Prostate gland (tissue), 2 donors: Measurements from ENCODE around the gene CALHM4. TPM values are rescaled to one million over a fixed set of nuclear protein-coding genes. Genes with fewer than 3 reads are reported as not detected.

Experiments
- DNase-seq: peaks from one replicate; pipeline ENCODE4 v3.0.0-alpha.2; 2019; ENCODE audit warnings: low spot score
- H3K27ac ChIP-seq, 2 donors: fragments of 200-600 bp; sonication (generic); 2 replicates each; pipeline ENCODE4 v1.5.1; 2017 to 2019
- H3K27me3 ChIP-seq: fragments of 200-600 bp; sonication (generic); replicated peaks from 2 replicates; pipeline ENCODE4 v1.5.1; 2019; ENCODE audit not compliant: insufficient read depth
- H3K36me3 ChIP-seq, 2 donors: fragments of 200-600 bp; sonication (generic); 1 replicate in 1 of 2; 2 replicates in 1 of 2; pipeline versions ENCODE4 v1.5.1 to v1.8.1; 2017 to 2019
- H3K4me1 ChIP-seq: fragments of 200-600 bp; sonication (generic); replicated peaks from 2 replicates; pipeline ENCODE4 v1.5.1; 2019
- H3K4me3 ChIP-seq, 2 donors: fragments of 200-600 bp; sonication (generic); 2 replicates each; pipeline ENCODE4 v1.5.1; 2017 to 2019
- H3K9me3 ChIP-seq: fragments of 200-600 bp; sonication (generic); 2 replicates; pipeline ENCODE4 v1.5.1; 2017
- CTCF ChIP-seq, 4 experiments: fragments of 200-600 bp in 2 of 4; fragments of 450-650 bp in 2 of 4; sonication (generic) in 2 of 4; IDR thresholded peaks; 1 replicate in 3 of 4; 2 replicates in 1 of 4; pipeline ENCODE4 v1.5.1; 2016 to 2019; ENCODE audit warnings: antibody characterized with exemption in 4 of 4, mild to moderate bottlenecking in 2 of 4, moderate library complexity in 2 of 4
- POLR2A ChIP-seq: fragments of 450-650 bp; IDR thresholded peaks from one replicate; pipeline ENCODE4 v1.6.1; 2016; ENCODE audit warnings: antibody characterized with exemption, mild to moderate bottlenecking
- POLR2AphosphoS5 ChIP-seq: sonication (generic); formaldehyde crosslinking; IDR thresholded peaks from one replicate; pipeline ENCODE4 v1.6.1; 2017; ENCODE audit warnings: antibody characterized with exemption
- WGBS: methylation state at CpG from one replicate; pipeline ENCODE4 v1.1.5; 2018; 5-methylcytosine and 5-hydroxymethylcytosine counted together
- intact Hi-C: fragments of 100-400 bp; cut with DNase I; formaldehyde crosslinking; loops from one replicate; pipeline ENCODE4 v1.14.2; 2022
- total RNA-seq, 2 donors: library from RNA; depleted of rRNA; stranded (reverse); fragments of >200 nt; gene quantifications; one replicate each; pipeline ENCODE4 v1.1.0, GENCODE V29; 2016

CALHM4 gene, protein sequence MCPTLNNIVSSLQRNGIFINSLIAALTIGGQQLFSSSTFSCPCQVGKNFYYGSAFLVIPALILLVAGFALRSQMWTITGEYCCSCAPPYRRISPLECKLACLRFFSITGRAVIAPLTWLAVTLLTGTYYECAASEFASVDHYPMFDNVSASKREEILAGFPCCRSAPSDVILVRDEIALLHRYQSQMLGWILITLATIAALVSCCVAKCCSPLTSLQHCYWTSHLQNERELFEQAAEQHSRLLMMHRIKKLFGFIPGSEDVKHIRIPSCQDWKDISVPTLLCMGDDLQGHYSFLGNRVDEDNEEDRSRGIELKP
- under 1 TPM in 1 of 2 donors, not detected in 1; 0.57 TPM for total RNA-seq

- intact Hi-C loops = no loop called here
- H3K4me3 ChIP-seq = no peak within 1 kb of the TSS
- H3K4me1 ChIP-seq = no peaks in the 10 kb centered on the region
- no peak for DNase-seq
- no peak within 1 kb of the TSS for H3K27ac ChIP-seq
- H3K36me3 ChIP-seq = no peaks in the 10 kb centered on the region
- H3K9me3 ChIP-seq = no peaks in the 10 kb centered on the region
- no peaks in the 10 kb centered on the region for H3K27me3 ChIP-seq
- no peak for TF ChIP-seq POLR2AphosphoS5
- no peak for TF ChIP-seq POLR2A
- no peak for TF ChIP-seq CTCF (IDR thresholded peaks at IDR 0.05)
Measured at GRCh38 chr6:116553451-116553850, at the start of gene CALHM4. CALHM4 (plus strand) TSS chr6:116553751; CDS start chr6:116553794, 43 bp downstream.

- Histone ChIP-seq H3K4me1 (no peaks in the 10 kb centered on the region), H3K4me3 (no peak overlapping the region), H3K9me3 (no peaks in the 10 kb centered on the region), H3K27me3 (no peaks in the 10 kb centered on the region), H3K36me3 (no peaks in the 10 kb centered on the region), H3K27ac (no peak overlapping the region)
- TF ChIP-seq POLR2AphosphoS5 (no peak), POLR2A (no peak), CTCF (IDR thresholded peaks at IDR 0.05) (no peak)
- WGBS = 89% methylated on average over 3 of the region's 3 CpGs
- DNase-seq = no peak
- intact Hi-C loops = no loop called here
Measured at GRCh38 chr6:116507324-116507723, 46.2 kb upstream of the CALHM4 start.

- no peak for TF ChIP-seq POLR2AphosphoS5
Measured at GRCh38 chr6:116508527-116508926, 45.0 kb upstream of the CALHM4 start.

GRCh38 chr6:116511424-116512110 lies 42.0 kb upstream of the CALHM4 start, which contains the start of gene CALHM5:
CALHM5 (plus strand) TSS chr6:116511639; CDS start chr6:116511697, 58 bp downstream.
- intact Hi-C loops = loop anchor here (5.0 to 10.0 kb wide), 2 partner anchors 53 to 234 kb away; partner anchors contain the start of gene TSPYL1
- WGBS = 64% methylated on average over 10 of the region's 10 CpGs
- no peak for DNase-seq
- H3K4me1 ChIP-seq = no peaks in the 10 kb centered on the region
- no peaks in the 10 kb centered on the region for H3K36me3 ChIP-seq
- peak within 1 kb of the TSS; percentile 11 to 18 for H3K4me3 ChIP-seq
- no peaks in the 10 kb centered on the region for H3K9me3 ChIP-seq
- H3K27me3 ChIP-seq = no peaks in the 10 kb centered on the region
- H3K27ac ChIP-seq = peak within 1 kb of the TSS; percentile 51 to 67
- peak in 3 of 4 experiments; percentile 28 to 38 (median 36) for TF ChIP-seq CTCF (IDR thresholded peaks at IDR 0.05)
- TF ChIP-seq POLR2A = no peak

More at GRCh38 chr6:116508527-116508926, 45.0 kb upstream of the CALHM4 start:
- no peak for DNase-seq
- no peaks in the 10 kb centered on the region for H3K27me3 ChIP-seq
- no peaks in the 10 kb centered on the region for H3K9me3 ChIP-seq
- no peaks in the 10 kb centered on the region for H3K4me1 ChIP-seq
- H3K4me3 ChIP-seq = no peak overlapping the region
- no peak overlapping the region for H3K27ac ChIP-seq
- H3K36me3 ChIP-seq = no peaks in the 10 kb centered on the region
- intact Hi-C loops = no loop called here

GRCh38 chr6:116512111-116512559 lies 41.4 kb upstream of the CALHM4 start:
- 36% methylated on average over 4 of the region's 4 CpGs for WGBS
- H3K36me3 ChIP-seq = no peaks in the 10 kb centered on the region

More at GRCh38 chr6:116512111-116512559, 41.4 kb upstream of the CALHM4 start:
- no peak for TF ChIP-seq CTCF (IDR thresholded peaks at IDR 0.05)
- TF ChIP-seq POLR2AphosphoS5 = no peak
- TF ChIP-seq POLR2A = no peak
- Histone ChIP-seq H3K4me1 (no peaks in the 10 kb centered on the region), H3K9me3 (no peaks in the 10 kb centered on the region), H3K27ac (peak overlapping the region; percentile 51 to 67), H3K27me3 (no peaks in the 10 kb centered on the region), H3K4me3 (peak overlapping the region; percentile 11 to 18)
- DNase-seq = no peak
- intact Hi-C loops = loop anchor here (5.0 to 10.0 kb wide), 2 partner anchors 53 to 235 kb away; partner anchors contain the start of gene TSPYL1
